ENCODE results near the gene STIM2. TPM values are rescaled to one million over a fixed set of nuclear protein-coding genes. Genes with fewer than 3 reads are reported as not detected.

Gene STIM2
- total and polyA plus RNA-seq, 4 experiments from 2014 or later, result 23.8 to 91.7 (median 62.7) TPM

GRCh38 chr4:27009539-27009938, 148.9 kb downstream of the STIM2 start:
- H3K9me3 ChIP-seq (ENCODE audit: control insufficient read depth in 1 of 2, low read length in 2 of 2), result no peaks in the 10 kb centered on the region
- Mint-ChIP-seq H3K36me3 (peaks cover 5 to 25% of the 10 kb centered on the region in 2 donors), H3K27ac (peak overlapping the region in 3 of 7 donors; percentile 17 to 48 (median 42)), H3K4me1 (peaks cover 4 to 17% (median 12%) of the 10 kb centered on the region in 4 donors), H3K9me3 (no peaks in the 10 kb centered on the region), H3K4me3 (no peak overlapping the region), H3K27me3 (no peaks in the 10 kb centered on the region)
- no peak for DNase-seq
- CTCF ChIA-PET (ENCODE audit: partially characterized antibody), result interaction anchor here (0.7 to 6.4 kb wide), 16 partner anchors 10 to 1020 kb away, joined by 3 to 82 read pairs (median 5); partner anchors contain the start of gene TBC1D19
- intact Hi-C loops (cut with micrococcal nuclease), result loop anchor here (10.0 kb wide), 1 partner anchor 345 kb away; no protein-coding TSS in a partner anchor
- peaks cover under 1% of the 10 kb centered on the region for H3K36me3 ChIP-seq (ENCODE audit: insufficient read depth, low read length)
- H3K4me1 ChIP-seq (ENCODE audit: insufficient read depth, low read length), result peaks cover 6% of the 10 kb centered on the region
- POLR2A ChIA-PET (ENCODE audit: partially characterized antibody), result interaction anchor here (1.0 to 1.6 kb wide), 3 partner anchors 9 to 149 kb away, joined by 3 read pairs; partner anchors contain the start of gene STIM2
- no peaks in the 10 kb centered on the region for H3K27me3 ChIP-seq (ENCODE audit: insufficient read depth, low read length)
- H3K27ac ChIP-seq (ENCODE audit: low read depth, low read length), result no peak overlapping the region
- H3K4me3 ChIP-seq (ENCODE audit: low read length in 2 of 2), result no peak overlapping the region

- Histone ChIP-seq H3K27ac (ENCODE audit: low read depth, low read length) (no peak overlapping the region), H3K36me3 (ENCODE audit: insufficient read depth, low read length) (no peaks in the 10 kb centered on the region), H3K27me3 (ENCODE audit: insufficient read depth, low read length) (no peaks in the 10 kb centered on the region), H3K4me1 (ENCODE audit: insufficient read depth, low read length) (no peaks in the 10 kb centered on the region), H3K4me3 (ENCODE audit: low read length in 2 of 2) (no peak overlapping the region), H3K9me3 (ENCODE audit: control insufficient read depth in 1 of 2, low read length in 2 of 2) (no peaks in the 10 kb centered on the region)
- H3K27ac Mint-ChIP-seq, result peak overlapping the region in 6 of 7 donors; percentile 4 to 69 (median 63)
- no peak overlapping the region for H3K4me3 Mint-ChIP-seq
- intact Hi-C loops (cut with micrococcal nuclease), result loop anchor here (1.0 to 5.0 kb wide), 9 partner anchors 150 to 1022 kb away; partner anchors contain the start of genes STIM2 and TBC1D19
- CTCF ChIA-PET (ENCODE audit: partially characterized antibody), result interaction anchor here (0.6 to 6.4 kb wide), 18 partner anchors 9 to 1021 kb away, joined by 3 to 82 read pairs (median 5); no protein-coding TSS in a partner anchor
- H3K4me1 Mint-ChIP-seq, result peaks cover 4 to 17% (median 11%) of the 10 kb centered on the region in 4 donors
- POLR2A ChIA-PET (ENCODE audit: partially characterized antibody), result interaction anchor here (1.0 to 1.6 kb wide), 3 partner anchors 10 to 150 kb away, joined by 3 read pairs; partner anchors contain the start of gene STIM2
- no peaks in the 10 kb centered on the region for H3K27me3 Mint-ChIP-seq
- DNase-seq, result peak; percentile 50 to 59 (median 57)
- H3K9me3 Mint-ChIP-seq, result no peaks in the 10 kb centered on the region
- H3K36me3 Mint-ChIP-seq, result peaks cover 6 to 22% of the 10 kb centered on the region in 2 donors
Observed at GRCh38 chr4:27010334-27010940, 149.8 kb downstream of the STIM2 start.

GRCh38 chr4:27011401-27011800, 150.8 kb downstream of the STIM2 start:
- H3K4me3 ChIP-seq (ENCODE audit: low read length in 2 of 2), result no peak overlapping the region
- peak overlapping the region in 2 of 7 donors; percentile 50 to 65 for H3K27ac Mint-ChIP-seq
- no peaks in the 10 kb centered on the region for H3K36me3 ChIP-seq (ENCODE audit: insufficient read depth, low read length)
- H3K36me3 Mint-ChIP-seq, result peaks cover 14 to 26% of the 10 kb centered on the region in 2 donors
- H3K27me3 ChIP-seq (ENCODE audit: insufficient read depth, low read length), result no peaks in the 10 kb centered on the region
- no peak overlapping the region for H3K27ac ChIP-seq (ENCODE audit: low read depth, low read length)
- no peaks in the 10 kb centered on the region for H3K9me3 ChIP-seq (ENCODE audit: control insufficient read depth in 1 of 2, low read length in 2 of 2)
- DNase-seq, result no peak
- CTCF ChIA-PET (ENCODE audit: partially characterized antibody), result interaction anchor here (1.1 kb wide), 1 partner anchor 552 kb away, joined by 7 read pairs; no protein-coding TSS in a partner anchor
- H3K4me1 ChIP-seq (ENCODE audit: insufficient read depth, low read length), result no peaks in the 10 kb centered on the region
- H3K4me3 Mint-ChIP-seq, result no peak overlapping the region
- POLR2A ChIA-PET (ENCODE audit: partially characterized antibody), result interaction anchor here (1.2 kb wide), 1 partner anchor 150 kb away, joined by 8 read pairs; the partner anchor contains the start of gene STIM2
- no peaks in the 10 kb centered on the region for H3K27me3 Mint-ChIP-seq
- peaks cover 0 to 5% (median under 1%) of the 10 kb centered on the region in 8 donors for H3K9me3 Mint-ChIP-seq
- peaks cover 4 to 20% (median 10%) of the 10 kb centered on the region in 4 donors for H3K4me1 Mint-ChIP-seq
- intact Hi-C loops (cut with micrococcal nuclease), result loop anchor here (2.0 to 5.0 kb wide), 5 partner anchors 151 to 984 kb away; partner anchors contain the start of genes STIM2 and TBC1D19

- Histone ChIP-seq H3K9me3 (ENCODE audit: control insufficient read depth in 1 of 2, low read length in 2 of 2) (no peaks in the 10 kb centered on the region), H3K36me3 (ENCODE audit: insufficient read depth, low read length) (no peaks in the 10 kb centered on the region), H3K27ac (ENCODE audit: low read depth, low read length) (no peak overlapping the region), H3K4me3 (ENCODE audit: low read length in 2 of 2) (no peak overlapping the region), H3K4me1 (ENCODE audit: insufficient read depth, low read length) (no peaks in the 10 kb centered on the region), H3K27me3 (ENCODE audit: insufficient read depth, low read length) (no peaks in the 10 kb centered on the region)
- H3K27me3 Mint-ChIP-seq, result no peaks in the 10 kb centered on the region
- intact Hi-C loops (cut with micrococcal nuclease), result loop anchor here (5.0 kb wide), 2 partner anchors 431 to 986 kb away; partner anchors contain the start of gene TBC1D19
- peaks cover 0 to 5% (median under 1%) of the 10 kb centered on the region in 8 donors for H3K9me3 Mint-ChIP-seq
- CTCF ChIA-PET (ENCODE audit: partially characterized antibody), result no interaction called here
- H3K4me1 Mint-ChIP-seq, result peaks cover 11 to 29% (median 19%) of the 10 kb centered on the region in 4 donors
- no peak overlapping the region for H3K4me3 Mint-ChIP-seq
- peak overlapping the region in 1 of 7 donors; percentile 64 for H3K27ac Mint-ChIP-seq
- POLR2A ChIA-PET (ENCODE audit: partially characterized antibody), result interaction anchor here (1.0 kb wide), 1 partner anchor 555 kb away, joined by 4 read pairs; no protein-coding TSS in a partner anchor
- no peak for DNase-seq
- H3K36me3 Mint-ChIP-seq, result peaks cover 22 to 37% of the 10 kb centered on the region in 2 donors
Observed at GRCh38 chr4:27013012-27013411, 152.4 kb downstream of the STIM2 start.

DNA sequence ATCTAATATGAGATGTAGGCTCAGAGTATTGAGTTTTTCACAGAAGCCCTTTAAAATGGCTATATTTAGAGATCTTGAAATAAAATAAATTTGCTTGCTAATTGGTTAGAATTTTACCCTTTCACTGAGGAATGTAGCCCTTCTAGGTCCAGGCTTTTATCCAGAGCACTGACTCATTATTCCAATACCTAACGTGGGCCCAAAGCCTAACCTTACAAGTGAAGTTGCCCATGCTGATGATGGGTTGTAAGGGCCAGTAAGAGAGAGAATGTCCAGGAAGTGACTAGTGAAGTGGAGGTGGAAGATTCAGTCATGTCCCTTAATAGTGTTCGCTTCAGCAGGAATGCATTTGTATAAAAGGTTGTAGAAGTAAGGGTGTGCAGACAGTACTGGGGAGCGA, 155.9 kb downstream of the STIM2 start:
- ChIA-PET CTCF (ENCODE audit: partially characterized antibody) (no interaction called here), POLR2A (ENCODE audit: partially characterized antibody) (no interaction called here)
- Mint-ChIP-seq H3K36me3 (peaks cover 53 to 54% of the 10 kb centered on the region in 2 donors), H3K27me3 (no peaks in the 10 kb centered on the region), H3K4me1 (peaks cover 9 to 23% (median 17%) of the 10 kb centered on the region in 4 donors), H3K4me3 (no peak overlapping the region), H3K9me3 (peaks cover 0 to 6% (median under 1%) of the 10 kb centered on the region in 8 donors), H3K27ac (peak overlapping the region in 1 of 7 donors; percentile 82)
- DNase-seq, result no peak
- no peak overlapping the region for H3K27ac ChIP-seq (ENCODE audit: low read depth, low read length)
- no peak overlapping the region for H3K4me3 ChIP-seq (ENCODE audit: low read length in 2 of 2)
- peaks cover 12% of the 10 kb centered on the region for H3K36me3 ChIP-seq (ENCODE audit: insufficient read depth, low read length)
- H3K9me3 ChIP-seq (ENCODE audit: control insufficient read depth in 1 of 2, low read length in 2 of 2), result no peaks in the 10 kb centered on the region
- intact Hi-C loops (cut with micrococcal nuclease), result no loop called here
- no peaks in the 10 kb centered on the region for H3K27me3 ChIP-seq (ENCODE audit: insufficient read depth, low read length)
- H3K4me1 ChIP-seq (ENCODE audit: insufficient read depth, low read length), result no peaks in the 10 kb centered on the region

DNA sequence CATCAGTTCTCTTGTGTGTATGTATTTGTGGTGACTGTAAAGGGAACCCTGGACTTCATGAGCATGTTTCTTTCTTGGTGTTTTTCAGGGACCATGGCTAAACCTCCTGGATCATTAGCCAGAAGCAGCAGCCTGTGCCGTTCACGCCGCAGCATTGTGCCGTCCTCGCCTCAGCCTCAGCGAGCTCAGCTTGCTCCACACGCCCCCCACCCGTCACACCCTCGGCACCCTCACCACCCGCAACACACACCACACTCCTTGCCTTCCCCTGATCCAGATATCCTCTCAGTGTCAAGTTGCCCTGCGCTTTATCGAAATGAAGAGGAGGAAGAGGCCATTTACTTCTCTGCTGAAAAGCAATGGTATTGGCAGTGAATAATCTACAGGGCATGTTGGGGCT, 157.0 kb downstream of the STIM2 start:
- no peaks in the 10 kb centered on the region for H3K27me3 ChIP-seq (ENCODE audit: insufficient read depth, low read length)
- CTCF ChIA-PET (ENCODE audit: partially characterized antibody), result no interaction called here
- intact Hi-C loops (cut with micrococcal nuclease), result no loop called here
- H3K27me3 Mint-ChIP-seq, result no peaks in the 10 kb centered on the region
- H3K9me3 ChIP-seq (ENCODE audit: control insufficient read depth in 1 of 2, low read length in 2 of 2), result no peaks in the 10 kb centered on the region
- no peak for DNase-seq
- no peak overlapping the region for H3K27ac ChIP-seq (ENCODE audit: low read depth, low read length)
- peak overlapping the region in 1 of 8 donors; percentile 36 for H3K4me3 Mint-ChIP-seq
- H3K4me3 ChIP-seq (ENCODE audit: low read length in 2 of 2), result no peak overlapping the region
- peaks cover 12% of the 10 kb centered on the region for H3K36me3 ChIP-seq (ENCODE audit: insufficient read depth, low read length)
- H3K36me3 Mint-ChIP-seq, result peaks cover 60 to 62% of the 10 kb centered on the region in 2 donors
- peak overlapping the region in 2 of 7 donors; percentile 10 to 75 for H3K27ac Mint-ChIP-seq
- H3K9me3 Mint-ChIP-seq, result peaks cover 0 to 6% (median under 1%) of the 10 kb centered on the region in 8 donors
- no peaks in the 10 kb centered on the region for H3K4me1 ChIP-seq (ENCODE audit: insufficient read depth, low read length)
- POLR2A ChIA-PET (ENCODE audit: partially characterized antibody), result no interaction called here
- H3K4me1 Mint-ChIP-seq, result peaks cover 9 to 23% (median 16%) of the 10 kb centered on the region in 4 donors

DNA sequence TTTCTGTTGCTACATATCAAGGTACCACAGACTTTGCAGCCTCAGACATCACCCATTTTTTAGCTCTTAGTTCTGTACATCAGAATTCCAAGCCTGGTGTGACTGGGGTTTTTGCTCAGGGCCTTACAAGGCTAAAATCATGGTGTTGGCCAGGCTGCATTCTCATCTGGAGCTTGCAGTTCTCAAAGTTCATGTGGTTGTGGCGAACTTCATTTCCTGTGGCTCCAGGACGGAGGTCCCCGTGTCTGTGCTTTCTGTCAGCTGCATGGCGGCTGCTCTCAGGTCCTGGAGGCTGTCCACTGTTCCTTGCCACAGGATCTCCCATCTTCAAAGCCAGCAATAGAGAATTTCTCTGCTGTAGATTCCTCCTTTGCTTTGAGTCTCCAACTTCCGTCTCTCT, 157.4 kb downstream of the STIM2 start:
- CTCF ChIA-PET (ENCODE audit: partially characterized antibody), result no interaction called here
- Histone ChIP-seq H3K27ac (ENCODE audit: low read depth, low read length) (no peak overlapping the region), H3K36me3 (ENCODE audit: insufficient read depth, low read length) (peaks cover 12% of the 10 kb centered on the region), H3K4me1 (ENCODE audit: insufficient read depth, low read length) (no peaks in the 10 kb centered on the region), H3K4me3 (ENCODE audit: low read length in 2 of 2) (no peak overlapping the region), H3K27me3 (ENCODE audit: insufficient read depth, low read length) (no peaks in the 10 kb centered on the region), H3K9me3 (ENCODE audit: control insufficient read depth in 1 of 2, low read length in 2 of 2) (no peaks in the 10 kb centered on the region)
- POLR2A ChIA-PET (ENCODE audit: partially characterized antibody), result no interaction called here
- Mint-ChIP-seq H3K36me3 (peaks cover 63 to 64% of the 10 kb centered on the region in 2 donors), H3K9me3 (peaks cover 0 to 6% (median under 1%) of the 10 kb centered on the region in 8 donors), H3K4me1 (peaks cover 9 to 23% (median 16%) of the 10 kb centered on the region in 4 donors), H3K27me3 (no peaks in the 10 kb centered on the region), H3K4me3 (no peak overlapping the region), H3K27ac (peak overlapping the region in 2 of 7 donors; percentile 55 to 70)
- intact Hi-C loops (cut with micrococcal nuclease), result no loop called here
- no peak for DNase-seq
